HCT116 (cell line): ENCODE measurements around the gene DHRS4L2. TPM values are rescaled to one million over a fixed set of nuclear protein-coding genes. Genes with fewer than 3 reads are reported as not detected.

Experiments
- ATAC-seq: fragments of 200-7000 bp; cut with Tn5 transposase; 2 replicates; pipeline ENCODE4 v1.9.1; 2020; ENCODE audit warnings: mild to moderate bottlenecking, moderate library complexity
- BruUV-seq: library from RNA; stranded (reverse); fragments of 400-500 nt; replicated peaks from 2 replicates; lab custom pipeline; 2021; lab: Mats Ljungman, UMichigan
- CTCF ChIA-PET: fragments of 300-600 bp; sonication (Branson Sonifier 250); formaldehyde crosslinking; loops from one replicate; lab custom pipeline; 2021; ENCODE audit warnings: antibody characterized with exemption; lab: Charles Lee
- POLR2A ChIA-PET: fragments of 300-600, 350-600 bp; sonication (Branson Sonifier 250); formaldehyde crosslinking; loops from one replicate; lab custom pipeline; 2021; ENCODE audit warnings: antibody characterized with exemption; lab: Charles Lee
- RAD21 ChIA-PET, 2 experiments: fragments of 300-600 bp; sonication (Branson Sonifier 250); formaldehyde crosslinking; loops; one replicate each; lab custom pipeline; 2023; ENCODE audit warnings: low total read pairs in 2 of 2; ENCODE audit not compliant: uncharacterized antibody in 2 of 2, unreplicated experiment in 2 of 2, low non-redundant PET in 1 of 2; lab: Charles Lee
- DNase-seq: peaks from one replicate; pipeline ENCODE4 v3.0.0-alpha.2; 2010; ENCODE audit warnings: low read depth, low spot score
- H2AFZ ChIP-seq: fragments of 200-600 bp; shearing (Covaris generic), sonication (generic); 2 replicates; pipeline ENCODE4 v1.6.1; 2017; ENCODE audit warnings: low read depth, mixed run types, mixed read lengths, antibody characterized with exemption, low read length; ENCODE audit not compliant: poor library complexity, severe bottlenecking
- H3K27ac ChIP-seq: 2 replicates; pipeline ENCODE4 v1.5.1; 2012; ENCODE audit warnings: low read depth, low read length
- H3K27me3 ChIP-seq: fragments of 200-600 bp; sonication (generic); 2 replicates; pipeline ENCODE4 v1.6.1; 2016; ENCODE audit warnings: mixed run types, low read length, mixed read lengths; ENCODE audit not compliant: insufficient read depth
- H3K36me3 ChIP-seq, 2 experiments: fragments of 200-500 bp in 1 of 2; fragments of 200-600 bp in 1 of 2; sonication (Bioruptor generic) in 1 of 2; sonication (generic) in 1 of 2; 2 replicates each; pipeline versions ENCODE4 v1.5.1 to v1.6.1; 2014 to 2016; ENCODE audit warnings: low read length in 2 of 2, inconsistent platforms in 1 of 2, mixed read lengths in 1 of 2, mixed run types in 1 of 2; ENCODE audit not compliant: insufficient read depth in 2 of 2, control insufficient read depth in 1 of 2
- H3K4me1 ChIP-seq, 2 experiments: fragments of 200-600 bp in 1 of 2; sonication (generic) in 1 of 2; 2 replicates each; pipeline versions ENCODE4 v1.5.1 to v1.6.1; 2012 to 2017; ENCODE audit warnings: low read length in 2 of 2, inconsistent platforms in 1 of 2, mild to moderate bottlenecking in 1 of 2, mixed read lengths in 1 of 2, mixed run types in 1 of 2, moderate library complexity in 1 of 2; ENCODE audit not compliant: insufficient read depth in 2 of 2, control insufficient read depth in 1 of 2
- H3K4me2 ChIP-seq: fragments of 200-600 bp; sonication (generic); 2 replicates; pipeline ENCODE4 v1.6.1; 2017; ENCODE audit warnings: mixed run types, low read length, mixed read lengths
- H3K4me3 ChIP-seq, 2 experiments: fragments of 200-600 bp in 1 of 2; sonication (generic) in 1 of 2; replicated peaks in 1 of 2; 2 replicates each; pipeline ENCODE4 v1.5.1; 2011 to 2016; ENCODE audit warnings: low read length in 2 of 2, control low read depth in 1 of 2, low read depth in 1 of 2, mild to moderate bottlenecking in 1 of 2, mixed read lengths in 1 of 2, mixed run types in 1 of 2
- H3K79me2 ChIP-seq: fragments of 200-600 bp; sonication (generic); 2 replicates; pipeline ENCODE4 v1.6.1; 2017; ENCODE audit warnings: mild to moderate bottlenecking, mixed run types, low read length, moderate library complexity, mixed read lengths; ENCODE audit not compliant: insufficient read depth
- H3K9ac ChIP-seq: fragments of 200-600 bp; sonication (generic); 2 replicates; pipeline ENCODE4 v1.6.1; 2016; ENCODE audit warnings: low read length, mixed read lengths
- H3K9me2 ChIP-seq: fragments of 200-600 bp; sonication (generic), shearing (Covaris generic); 2 replicates; pipeline ENCODE4 v1.6.1; 2017; ENCODE audit warnings: mixed run types, mild to moderate bottlenecking, moderate library complexity; ENCODE audit not compliant: insufficient read depth
- H3K9me3 ChIP-seq, 2 experiments: fragments of 200-500 bp in 1 of 2; fragments of 200-600 bp in 1 of 2; sonication (Bioruptor generic) in 1 of 2; sonication (generic) in 1 of 2; 2 replicates each; pipeline ENCODE4 v1.6.1; 2014 to 2017; ENCODE audit warnings: low read length in 2 of 2, mixed read lengths in 2 of 2, inconsistent platforms in 1 of 2, low read depth in 1 of 2, mild to moderate bottlenecking in 1 of 2, mixed run types in 1 of 2, moderate library complexity in 1 of 2; ENCODE audit not compliant: control insufficient read depth in 1 of 2, insufficient read depth in 1 of 2
- H4K20me1 ChIP-seq: fragments of 200-600 bp; sonication (generic), shearing (Covaris generic); 2 replicates; pipeline ENCODE4 v1.6.1; 2017; ENCODE audit warnings: mixed run types, mild to moderate bottlenecking, moderate library complexity; ENCODE audit not compliant: insufficient read depth
- EZH2phosphoT487 ChIP-seq: fragments of 200-600 bp; IDR thresholded peaks from 2 replicates; pipeline ENCODE4 v1.6.1; 2018; ENCODE audit warnings: antibody characterized with exemption, borderline replicate concordance
- POLR2A ChIP-seq: IDR thresholded peaks from 2 replicates; pipeline ENCODE4 v1.7.0; 2011; ENCODE audit warnings: borderline replicate concordance; ENCODE audit not compliant: insufficient read depth, insufficient read length; ENCODE audit errors: extremely low read depth
- POLR2AphosphoS5 ChIP-seq: IDR thresholded peaks from 2 replicates; pipeline ENCODE4 v1.6.1; 2011; ENCODE audit warnings: mild to moderate bottlenecking, low read depth, low read length, moderate library complexity
- SRF ChIP-seq: IDR thresholded peaks from 2 replicates; pipeline ENCODE4 v1.6.1; 2012; ENCODE audit warnings: low read depth
- ZFX ChIP-seq: fragments of 450-650 bp; IDR thresholded peaks from 2 replicates; pipeline ENCODE4 v1.6.1; 2017
- intact Hi-C: fragments of 100-400 bp; cut with micrococcal nuclease; formaldehyde crosslinking; loops from 2 replicates; pipeline ENCODE4 v1.10.0; 2022
- total RNA-seq: library from RNA; stranded (reverse); gene quantifications from one replicate; pipeline ENCODE4 v1.2.1, GENCODE V29; 2021; ENCODE audit not compliant: unreplicated experiment
- TF ChIP-seq, protein P1 (sequence below): IDR thresholded peaks from 2 replicates; pipeline ENCODE4 v1.6.1; 2012; ENCODE audit warnings: low read depth

Gene DHRS4L2
- total RNA-seq, 1 experiment from 2014 or later, result 18.6 TPM

GRCh38 chr14:24051176-24051788 lies 62.6 kb downstream of the DHRS4L2 start:
- Histone ChIP-seq H3K9me2 (no peaks in the 10 kb centered on the region), H3K9me3 (no peaks in the 10 kb centered on the region), H3K27ac (no peak overlapping the region; the same call in 1 of the 2 replicates), H3K79me2 (no peaks in the 10 kb centered on the region), H2AFZ (peak overlapping the region; percentile 61), H4K20me1 (no peaks in the 10 kb centered on the region), H3K27me3 (no peaks in the 10 kb centered on the region), H3K4me2 (peak overlapping the region; percentile 97), H3K9ac (peak overlapping the region; percentile 43), H3K4me3 (peak overlapping the region; percentile 55 to 73), H3K4me1 (peaks cover 6 to 25% of the 10 kb centered on the region in 2 experiments; a peak in 3 of 4 replicates), H3K36me3 (no peaks in the 10 kb centered on the region)
- RAD21 ChIA-PET, result interaction anchor here in 1 of 2 experiments (1.0 kb wide), 1 partner anchor 58 kb away, joined by 3 read pairs; no protein-coding TSS in a partner anchor
- POLR2A ChIA-PET, result interaction anchor here (1.5 kb wide), 2 partner anchors 43 to 57 kb away, joined by 7 to 9 read pairs; partner anchors contain the start of gene PCK2
- DNase-seq (no peak), ATAC-seq (peak; percentile 10; the same call in 1 of the 2 replicates)
- intact Hi-C loops, result no loop called here
- 0 out of 2 replicates have a peak, but pooled peaks have one; percentile 22 for TF ChIP-seq ZFX
- no peak for TF ChIP-seq SRF
- no peak for TF ChIP-seq EZH2phosphoT487
- BruUV-seq, result no TSS peak
- CTCF ChIA-PET, result interaction anchor here (1.2 to 1.5 kb wide), 2 partner anchors 40 to 58 kb away, joined by 4 to 6 read pairs; no protein-coding TSS in a partner anchor

GRCh38 chr14:24051789-24052655 lies 63.3 kb downstream of the DHRS4L2 start, which contains the start of gene CARMIL3:
Gene CARMIL3 (plus strand): TSS chr14:24052009. CDS start chr14:24052154, 145 bp downstream.
- Histone ChIP-seq H3K9me2 (no peaks in the 10 kb centered on the region), H3K9me3 (no peaks in the 10 kb centered on the region), H3K9ac (peak within 1 kb of the TSS; percentile 43), H3K4me3 (peak within 1 kb of the TSS; percentile 55 to 73), H3K27ac (no peak within 1 kb of the TSS; the same call in 1 of the 2 replicates)
- RAD21 ChIA-PET, result interaction anchor here in 1 of 2 experiments (1.0 kb wide), 1 partner anchor 57 kb away, joined by 3 read pairs; no protein-coding TSS in a partner anchor
- CTCF ChIA-PET, result interaction anchor here (1.0 to 1.5 kb wide), 3 partner anchors 40 to 63 kb away, joined by 4 to 6 read pairs (median 4); partner anchors contain the start of genes DCAF11 and NRL
- POLR2A ChIA-PET, result interaction anchor here (1.5 kb wide), 2 partner anchors 42 to 56 kb away, joined by 7 to 9 read pairs; partner anchors contain the start of gene PCK2
- intact Hi-C loops, result no loop called here
- no TSS peak for BruUV-seq
- DNase-seq, result no peak
- TF ChIP-seq, protein P1, sequence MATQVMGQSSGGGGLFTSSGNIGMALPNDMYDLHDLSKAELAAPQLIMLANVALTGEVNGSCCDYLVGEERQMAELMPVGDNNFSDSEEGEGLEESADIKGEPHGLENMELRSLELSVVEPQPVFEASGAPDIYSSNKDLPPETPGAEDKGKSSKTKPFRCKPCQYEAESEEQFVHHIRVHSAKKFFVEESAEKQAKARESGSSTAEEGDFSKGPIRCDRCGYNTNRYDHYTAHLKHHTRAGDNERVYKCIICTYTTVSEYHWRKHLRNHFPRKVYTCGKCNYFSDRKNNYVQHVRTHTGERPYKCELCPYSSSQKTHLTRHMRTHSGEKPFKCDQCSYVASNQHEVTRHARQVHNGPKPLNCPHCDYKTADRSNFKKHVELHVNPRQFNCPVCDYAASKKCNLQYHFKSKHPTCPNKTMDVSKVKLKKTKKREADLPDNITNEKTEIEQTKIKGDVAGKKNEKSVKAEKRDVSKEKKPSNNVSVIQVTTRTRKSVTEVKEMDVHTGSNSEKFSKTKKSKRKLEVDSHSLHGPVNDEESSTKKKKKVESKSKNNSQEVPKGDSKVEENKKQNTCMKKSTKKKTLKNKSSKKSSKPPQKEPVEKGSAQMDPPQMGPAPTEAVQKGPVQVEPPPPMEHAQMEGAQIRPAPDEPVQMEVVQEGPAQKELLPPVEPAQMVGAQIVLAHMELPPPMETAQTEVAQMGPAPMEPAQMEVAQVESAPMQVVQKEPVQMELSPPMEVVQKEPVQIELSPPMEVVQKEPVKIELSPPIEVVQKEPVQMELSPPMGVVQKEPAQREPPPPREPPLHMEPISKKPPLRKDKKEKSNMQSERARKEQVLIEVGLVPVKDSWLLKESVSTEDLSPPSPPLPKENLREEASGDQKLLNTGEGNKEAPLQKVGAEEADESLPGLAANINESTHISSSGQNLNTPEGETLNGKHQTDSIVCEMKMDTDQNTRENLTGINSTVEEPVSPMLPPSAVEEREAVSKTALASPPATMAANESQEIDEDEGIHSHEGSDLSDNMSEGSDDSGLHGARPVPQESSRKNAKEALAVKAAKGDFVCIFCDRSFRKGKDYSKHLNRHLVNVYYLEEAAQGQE, result peak; percentile 81
- TF ChIP-seq POLR2AphosphoS5 (peak; percentile 40; the same call in 1 of the 2 replicates), POLR2A (peak; percentile 22), ZFX (no peak; the same call in 1 of the 2 replicates)
- TF ChIP-seq, all 23 proteins: peak for 3
- H3K4me1 ChIP-seq, result peaks cover 6 to 25% of the 10 kb centered on the region in 2 experiments; a peak in 3 of 4 replicates
- H2AFZ ChIP-seq, result peak within 1 kb of the TSS; percentile 61
- H3K27me3 ChIP-seq, result no peaks in the 10 kb centered on the region
- no peaks in the 10 kb centered on the region for H3K36me3 ChIP-seq
- H3K4me2 ChIP-seq, result peak within 1 kb of the TSS; percentile 97
- peak; percentile 87 for ATAC-seq
- H4K20me1 ChIP-seq, result no peaks in the 10 kb centered on the region
- no peaks in the 10 kb centered on the region for H3K79me2 ChIP-seq
